Measurements from ENCODE around the gene CDK4. TPM values are rescaled to one million over a fixed set of nuclear protein-coding genes. Genes with fewer than 3 reads are reported as not detected.
"Not testable (repeated sequence)": the region's sequence is repeated elsewhere in the genome, so short reads cannot be mapped to it uniquely, and the experiment has no call there.

CDK4 gene
- total RNA-seq, 4 donors from 2014 or later, result 38.5 to 77.4 (median 54.6) TPM

- TF ChIP-seq POLR2A (IDR thresholded peaks at IDR 0.05), result no peak
- WGBS, 2 donors, result 48 to 62% methylated on average over 11 of the region's 11 CpGs
- DNase-seq (ENCODE audit: low spot score in 2 of 2), result peak in 1 of 2 donors; percentile 77
- no peak overlapping the region for H3K4me3 ChIP-seq (ENCODE audit: low read depth, poor library complexity, severe bottlenecking)
- intact Hi-C loops (cut with DNase I; ENCODE audit: low total_unique reads), result no loop called here
These were observed 27.0 kb downstream of the CDK4 start for GRCh38 chr12:57724936-57725740.

- DNase-seq (ENCODE audit: low spot score in 2 of 2), result peak in 1 of 2 donors; percentile 79
- TF ChIP-seq POLR2A (IDR thresholded peaks at IDR 0.05), result no peak
- TF ChIP-seq, protein P1, sequence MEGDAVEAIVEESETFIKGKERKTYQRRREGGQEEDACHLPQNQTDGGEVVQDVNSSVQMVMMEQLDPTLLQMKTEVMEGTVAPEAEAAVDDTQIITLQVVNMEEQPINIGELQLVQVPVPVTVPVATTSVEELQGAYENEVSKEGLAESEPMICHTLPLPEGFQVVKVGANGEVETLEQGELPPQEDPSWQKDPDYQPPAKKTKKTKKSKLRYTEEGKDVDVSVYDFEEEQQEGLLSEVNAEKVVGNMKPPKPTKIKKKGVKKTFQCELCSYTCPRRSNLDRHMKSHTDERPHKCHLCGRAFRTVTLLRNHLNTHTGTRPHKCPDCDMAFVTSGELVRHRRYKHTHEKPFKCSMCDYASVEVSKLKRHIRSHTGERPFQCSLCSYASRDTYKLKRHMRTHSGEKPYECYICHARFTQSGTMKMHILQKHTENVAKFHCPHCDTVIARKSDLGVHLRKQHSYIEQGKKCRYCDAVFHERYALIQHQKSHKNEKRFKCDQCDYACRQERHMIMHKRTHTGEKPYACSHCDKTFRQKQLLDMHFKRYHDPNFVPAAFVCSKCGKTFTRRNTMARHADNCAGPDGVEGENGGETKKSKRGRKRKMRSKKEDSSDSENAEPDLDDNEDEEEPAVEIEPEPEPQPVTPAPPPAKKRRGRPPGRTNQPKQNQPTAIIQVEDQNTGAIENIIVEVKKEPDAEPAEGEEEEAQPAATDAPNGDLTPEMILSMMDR (IDR thresholded peaks at IDR 0.05), result no peak
- intact Hi-C loops (cut with DNase I; ENCODE audit: low total_unique reads), result no loop called here
- WGBS, 2 donors, result 85 to 86% methylated on average over 12 of the region's 12 CpGs
- no peak overlapping the region for H3K4me3 ChIP-seq (ENCODE audit: low read depth, poor library complexity, severe bottlenecking)
These were observed 27.8 kb downstream of the CDK4 start for GRCh38 chr12:57724003-57724935.

DNA sequence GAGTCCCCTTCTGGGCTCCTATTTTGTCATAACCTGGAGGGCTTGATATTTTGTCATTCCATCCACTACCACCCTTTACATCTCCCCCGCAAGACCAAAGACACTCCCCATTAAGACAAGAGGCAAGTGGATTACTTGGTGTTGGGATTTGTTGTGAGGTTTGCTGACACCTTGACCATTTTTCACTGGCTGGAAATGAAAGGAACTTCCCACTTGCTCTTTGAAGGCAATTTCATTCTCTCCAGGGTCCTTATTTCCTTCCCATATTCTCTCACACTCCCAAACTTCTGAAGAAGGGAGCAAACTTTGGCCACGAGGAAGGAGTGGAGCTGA is 28.5 kb downstream of the CDK4 start:
- DNase-seq (ENCODE audit: low spot score in 2 of 2), result no peak
- intact Hi-C loops (cut with DNase I; ENCODE audit: low total_unique reads), result no loop called here
- 58 to 72% methylated on average over 2 of the region's 2 CpGs for WGBS, 2 donors
- no peak overlapping the region for H3K4me3 ChIP-seq (ENCODE audit: low read depth, poor library complexity, severe bottlenecking)
- TF ChIP-seq POLR2A (IDR thresholded peaks at IDR 0.05), result no peak
- TF ChIP-seq, protein P1 (IDR thresholded peaks at IDR 0.05), result no peak

DNA sequence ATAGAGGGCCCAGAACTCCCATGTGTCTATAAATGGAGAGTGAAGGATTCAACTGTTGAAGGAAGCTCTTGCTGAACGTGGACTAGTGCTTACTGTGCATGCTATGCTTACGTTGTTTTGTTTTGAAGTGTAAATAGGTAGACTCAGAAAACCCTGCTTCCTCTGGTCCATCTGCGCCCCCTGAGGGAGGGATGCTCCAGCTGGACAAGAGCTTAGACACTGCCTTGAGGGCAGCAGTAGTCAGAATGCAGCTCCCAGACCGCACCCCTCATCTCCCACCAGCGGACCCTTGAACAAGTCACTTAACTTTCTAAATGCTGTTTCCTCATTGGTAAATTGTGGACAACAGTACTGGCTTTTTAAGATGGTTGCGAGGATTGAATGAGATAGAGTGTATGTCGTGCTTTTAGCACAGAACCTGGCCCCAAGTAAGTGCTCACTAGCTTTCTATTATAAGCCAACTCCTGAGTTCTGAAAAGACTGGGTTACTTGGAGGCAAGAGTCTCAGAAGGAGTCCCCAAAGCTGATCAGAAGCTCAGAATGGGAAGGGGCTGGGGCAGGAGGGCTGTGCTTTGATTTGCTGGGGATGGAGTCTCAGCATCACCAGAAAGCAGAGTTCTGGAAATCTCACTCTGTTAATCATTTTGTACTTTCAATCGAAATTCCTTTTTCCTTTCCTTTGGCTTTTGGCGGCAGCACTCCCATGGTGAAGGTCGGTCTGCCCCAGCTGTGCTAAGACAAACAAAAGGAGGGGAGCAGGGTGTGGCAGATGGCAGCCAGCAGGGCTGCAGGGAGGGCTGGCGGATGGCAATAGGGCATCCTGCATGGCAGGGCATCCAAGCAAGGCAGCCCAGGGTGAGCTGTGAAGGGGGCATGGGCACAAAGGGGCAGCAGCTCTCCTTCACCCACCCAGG is 29.1 kb downstream of the CDK4 start:
- H3K4me3 ChIP-seq (ENCODE audit: low read depth, poor library complexity, severe bottlenecking), result no peak overlapping the region
- TF ChIP-seq, protein P1 (IDR thresholded peaks at IDR 0.05), result no peak
- no peak for TF ChIP-seq POLR2A (IDR thresholded peaks at IDR 0.05)
- intact Hi-C loops (cut with DNase I; ENCODE audit: low total_unique reads), result no loop called here
- WGBS, 2 donors, result 60 to 61% methylated on average over 11 of the region's 11 CpGs
- DNase-seq (ENCODE audit: low spot score in 2 of 2), result peak in 1 of 2 donors; percentile 68

GRCh38 chr12:57721846-57722608 is 30.1 kb downstream of the CDK4 start:
- H3K4me3 ChIP-seq (ENCODE audit: low read depth, poor library complexity, severe bottlenecking); intact Hi-C loops (cut with DNase I; ENCODE audit: low total_unique reads): not testable (repeated sequence)
- 93 to 96% methylated on average over 16 of the region's 16 CpGs for WGBS, 2 donors
- peak in 1 of 2 donors; percentile 75 for DNase-seq (ENCODE audit: low spot score in 2 of 2)

Measured in lower leg skin (tissue), 4 donors.